Liver (tissue), 3 donors: ENCODE data around the gene BDH1.

Source experiments
- ATF3 ChIP-seq: IDR thresholded peaks from 2 replicates; pipeline ENCODE4 v1.6.1; 2016; ENCODE audit warnings: antibody characterized with exemption
- CTCF ChIP-seq: fragments of 150-350 bp; IDR thresholded peaks from 2 replicates; pipeline ENCODE4 v1.5.1; 2017; ENCODE audit warnings: improper control_type of control experiment, low read depth, low read length; ENCODE audit not compliant: missing input control
- EGR1 ChIP-seq, 2 donors: IDR thresholded peaks; 2 replicates each; pipeline ENCODE4 v1.6.1; 2016 to 2018; ENCODE audit warnings: antibody characterized with exemption in 2 of 2, low read depth in 2 of 2
- FOXA1 ChIP-seq: IDR thresholded peaks from 2 replicates; pipeline ENCODE4 v1.6.1; 2016; ENCODE audit warnings: antibody characterized with exemption
- HNF4G ChIP-seq: IDR thresholded peaks from 2 replicates; pipeline ENCODE4 v1.6.1; 2016; ENCODE audit warnings: antibody characterized with exemption
- JUND ChIP-seq, 2 donors: IDR thresholded peaks; 2 replicates each; pipeline ENCODE4 v1.6.1; 2016; ENCODE audit warnings: antibody characterized with exemption in 2 of 2
- MAX ChIP-seq: IDR thresholded peaks from 2 replicates; pipeline ENCODE4 v1.6.1; 2016; ENCODE audit warnings: antibody characterized with exemption
- RAD21 ChIP-seq, 2 donors: IDR thresholded peaks; 2 replicates each; pipeline ENCODE4 v1.6.1; 2016; ENCODE audit warnings: antibody characterized with exemption in 2 of 2, mild to moderate bottlenecking in 2 of 2
- REST ChIP-seq: IDR thresholded peaks from 2 replicates; pipeline ENCODE4 v1.6.1; 2016; ENCODE audit warnings: antibody characterized with exemption, mild to moderate bottlenecking
- SP1 ChIP-seq: IDR thresholded peaks from 2 replicates; pipeline ENCODE4 v1.6.1; 2018; ENCODE audit warnings: antibody characterized with exemption, mild to moderate bottlenecking
- TAF1 ChIP-seq: conservative IDR thresholded peaks from 2 replicates; pipeline ENCODE4 v1.6.1; 2016; ENCODE audit warnings: antibody characterized with exemption, mild to moderate bottlenecking
- YY1 ChIP-seq: IDR thresholded peaks from 2 replicates; pipeline ENCODE4 v1.6.1; 2016; ENCODE audit warnings: antibody characterized with exemption, mild to moderate bottlenecking
- donor health status: healthy.
- donor health status: healthy.

- TF ChIP-seq CTCF = no peak
- no peak for TF ChIP-seq YY1
- TF ChIP-seq SP1 = no peak
- no peak for TF ChIP-seq ATF3
- no peak for TF ChIP-seq JUND (IDR thresholded peaks at IDR 0.05)
- TF ChIP-seq EGR1 (IDR thresholded peaks at IDR 0.05; ENCODE audit: low read depth in 2 of 2) = no peak
- no peak for TF ChIP-seq TAF1
- TF ChIP-seq REST = no peak
- TF ChIP-seq FOXA1 = no peak
- TF ChIP-seq RAD21 (IDR thresholded peaks at IDR 0.05) = no peak
- no peak for TF ChIP-seq MAX
- TF ChIP-seq HNF4G = no peak
Measured at GRCh38 chr3:197577366-197578074, 21.8 kb upstream of the BDH1 start.
